ENCODE results near the gene MLST8. TPM values are rescaled to one million over a fixed set of nuclear protein-coding genes. Genes with fewer than 3 reads are reported as not detected.

MLST8 gene
- total RNA-seq, 1 donor from 2014 or later = 29.9 TPM

- Histone ChIP-seq H3K4me1 (no peaks in the 10 kb centered on the region), H3K36me3 (no peaks in the 10 kb centered on the region), H3K27ac (no peak overlapping the region), H3K27me3 (no peaks in the 10 kb centered on the region), H3K9me3 (no peaks in the 10 kb centered on the region), H3K4me3 (no peak overlapping the region)
- intact Hi-C loops (cut with DNase I) = no loop called here
- no peak for DNase-seq
- ATAC-seq = no peak
- no peak for TF ChIP-seq CTCF (IDR thresholded peaks at IDR 0.05)
Observed at GRCh38 chr16:2187212-2187611, 18.0 kb upstream of the MLST8 start.

- DNase-seq = no peak
- no peaks in the 10 kb centered on the region for H3K27me3 ChIP-seq
- no peak for ATAC-seq
- no peaks in the 10 kb centered on the region for H3K36me3 ChIP-seq
- no peak overlapping the region for H3K4me3 ChIP-seq
- H3K27ac ChIP-seq = no peak overlapping the region
- no peaks in the 10 kb centered on the region for H3K9me3 ChIP-seq
- intact Hi-C loops (cut with DNase I) = no loop called here
- no peak for TF ChIP-seq CTCF (IDR thresholded peaks at IDR 0.05)
- H3K4me1 ChIP-seq = no peaks in the 10 kb centered on the region
Observed at GRCh38 chr16:2188395-2188794, 16.9 kb upstream of the MLST8 start.

GRCh38 chr16:2189252-2189893 lies 15.9 kb upstream of the MLST8 start:
- no peaks in the 10 kb centered on the region for H3K4me1 ChIP-seq
- intact Hi-C loops (cut with DNase I) = no loop called here
- H3K27me3 ChIP-seq = peaks cover 8% of the 10 kb centered on the region

GRCh38 chr16:2190002-2190658 lies 15.1 kb upstream of the MLST8 start:
- intact Hi-C loops (cut with DNase I) = no loop called here
- H3K27ac ChIP-seq = no peak overlapping the region
- no peak overlapping the region for H3K4me3 ChIP-seq
- peaks cover 15% of the 10 kb centered on the region for H3K27me3 ChIP-seq
- no peak for ATAC-seq
- H3K9me3 ChIP-seq = no peaks in the 10 kb centered on the region
- TF ChIP-seq CTCF (IDR thresholded peaks at IDR 0.05) = no peak
- no peak for DNase-seq
- peaks cover 2% of the 10 kb centered on the region for H3K4me1 ChIP-seq
- no peaks in the 10 kb centered on the region for H3K36me3 ChIP-seq

More at GRCh38 chr16:2189252-2189893, 15.9 kb upstream of the MLST8 start:
- DNase-seq (no peak), ATAC-seq (no peak)
- H3K36me3 ChIP-seq = no peaks in the 10 kb centered on the region
- no peak for TF ChIP-seq CTCF (IDR thresholded peaks at IDR 0.05)
- H3K4me3 ChIP-seq = no peak overlapping the region
- H3K27ac ChIP-seq = no peak overlapping the region
- no peaks in the 10 kb centered on the region for H3K9me3 ChIP-seq

- intact Hi-C loops (cut with DNase I) = no loop called here
- no peak for TF ChIP-seq CTCF (IDR thresholded peaks at IDR 0.05)
- no peak for ATAC-seq
Observed at GRCh38 chr16:2190659-2191445, 14.4 kb upstream of the MLST8 start.

More at GRCh38 chr16:2190659-2191445, 14.4 kb upstream of the MLST8 start:
- DNase-seq = no peak
- Histone ChIP-seq H3K27ac (no peak overlapping the region), H3K27me3 (peaks cover 22% of the 10 kb centered on the region), H3K4me1 (peaks cover 10% of the 10 kb centered on the region), H3K4me3 (no peak overlapping the region), H3K9me3 (no peaks in the 10 kb centered on the region), H3K36me3 (no peaks in the 10 kb centered on the region)
